ENCODE data around the gene WNT7A.
"Not testable (repeated sequence)": the region's sequence is repeated elsewhere in the genome, so short reads cannot be mapped to it uniquely, and the experiment has no call there.

WNT7A gene

GRCh38 chr3:13858768-13859520 is 20.9 kb downstream of the WNT7A start:
- in situ Hi-C loops (cut with HindIII; ENCODE audit: low sequenced_read_pairs): no loop called here
- DNase-seq (ENCODE audit: low read depth, low spot score): no peak
- no peak for TF ChIP-seq CTCF (IDR thresholded peaks at IDR 0.05; ENCODE audit: low read depth, low read length)
- H3K4me3 ChIP-seq (ENCODE audit: low read depth, low read length): no peak overlapping the region

GRCh38 chr3:13857702-13858380 is 22.0 kb downstream of the WNT7A start:
- in situ Hi-C loops (cut with HindIII; ENCODE audit: low sequenced_read_pairs): no loop called here
- no peak for TF ChIP-seq CTCF (IDR thresholded peaks at IDR 0.05; ENCODE audit: low read depth, low read length)
- no peak overlapping the region for H3K4me3 ChIP-seq (ENCODE audit: low read depth, low read length)
- DNase-seq (ENCODE audit: low read depth, low spot score): no peak

DNA sequence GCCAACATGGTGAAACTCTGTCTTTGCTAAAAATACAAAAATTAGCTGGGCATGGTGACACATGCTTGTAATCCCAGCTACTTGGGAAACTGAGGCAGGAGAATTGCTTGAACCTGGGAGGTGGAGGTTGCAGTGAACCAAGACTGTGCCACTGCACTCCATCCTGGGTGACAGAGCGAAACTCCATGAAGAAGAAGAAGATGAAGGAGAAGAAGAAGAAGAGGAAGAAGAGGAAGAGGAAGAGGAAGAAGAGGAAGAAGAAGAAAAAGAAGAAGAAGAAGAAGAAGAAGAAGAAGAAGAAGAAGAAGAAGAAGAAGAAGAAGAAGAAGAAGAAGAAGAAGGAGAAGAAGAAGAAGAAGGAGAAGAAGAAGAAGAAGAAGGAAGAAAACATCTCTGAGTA is 23.2 kb downstream of the WNT7A start:
- DNase-seq (ENCODE audit: low read depth, low spot score); in situ Hi-C loops (cut with HindIII; ENCODE audit: low sequenced_read_pairs): not testable (repeated sequence)

GRCh38 chr3:13856006-13856405 is 23.9 kb downstream of the WNT7A start:
- no peak for TF ChIP-seq CTCF (IDR thresholded peaks at IDR 0.05; ENCODE audit: low read depth, low read length)
- DNase-seq (ENCODE audit: low read depth, low spot score): no peak
- in situ Hi-C loops (cut with HindIII; ENCODE audit: low sequenced_read_pairs): no loop called here
- no peak overlapping the region for H3K4me3 ChIP-seq (ENCODE audit: low read depth, low read length)

More for the DNA sequence above, 23.2 kb downstream of the WNT7A start:
- H3K4me3 ChIP-seq (ENCODE audit: low read depth, low read length): not testable (repeated sequence)

DNA sequence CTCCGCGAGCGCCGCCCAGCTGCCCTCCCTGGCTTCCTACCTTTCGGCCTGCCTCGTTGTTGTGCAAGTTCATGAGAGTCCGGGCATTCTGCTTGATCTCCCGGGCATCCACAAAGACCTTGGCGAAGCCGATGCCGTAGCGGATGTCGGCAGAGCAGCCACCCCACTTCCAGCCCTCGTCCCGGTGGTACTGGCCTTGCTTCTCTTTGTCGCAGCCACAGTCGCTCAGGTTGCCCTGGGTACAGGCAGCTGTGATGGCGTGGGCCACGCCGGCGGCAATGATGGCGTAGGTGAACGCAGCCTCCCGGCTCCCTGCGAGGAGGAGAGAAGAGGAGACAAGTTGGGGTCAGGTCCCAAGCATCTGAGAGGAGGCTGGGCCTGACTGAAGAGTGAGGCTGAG is 25.4 kb downstream of the WNT7A start:
- no peak for DNase-seq (ENCODE audit: low read depth, low spot score)
- in situ Hi-C loops (cut with HindIII; ENCODE audit: low sequenced_read_pairs): no loop called here
- H3K4me3 ChIP-seq (ENCODE audit: low read depth, low read length): no peak overlapping the region
- no peak for TF ChIP-seq CTCF (IDR thresholded peaks at IDR 0.05; ENCODE audit: low read depth, low read length)

DNA sequence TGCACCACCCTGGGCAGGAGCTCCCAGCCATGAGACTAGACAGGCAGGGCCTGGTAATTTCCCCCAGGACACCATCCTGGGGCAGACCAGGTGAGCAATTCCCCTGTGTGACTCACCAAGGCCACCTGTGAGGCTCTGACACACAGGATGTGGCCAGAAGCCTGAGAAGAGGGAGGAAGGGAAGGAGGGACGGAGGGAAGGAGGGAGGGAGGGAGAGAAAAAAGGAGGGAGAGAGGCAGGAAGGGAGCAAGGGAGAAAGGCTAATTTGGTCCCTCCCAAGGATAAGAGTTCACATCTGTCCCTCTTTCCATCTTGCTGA is 25.9 kb downstream of the WNT7A start:
- no peak overlapping the region for H3K4me3 ChIP-seq (ENCODE audit: low read depth, low read length)
- no peak for DNase-seq (ENCODE audit: low read depth, low spot score)
- TF ChIP-seq CTCF (IDR thresholded peaks at IDR 0.05; ENCODE audit: low read depth, low read length): no peak
- in situ Hi-C loops (cut with HindIII; ENCODE audit: low sequenced_read_pairs): no loop called here

- DNase-seq (ENCODE audit: low read depth, low spot score): no peak
- in situ Hi-C loops (cut with HindIII; ENCODE audit: low sequenced_read_pairs): no loop called here
- no peak overlapping the region for H3K4me3 ChIP-seq (ENCODE audit: low read depth, low read length)
- no peak for TF ChIP-seq CTCF (IDR thresholded peaks at IDR 0.05; ENCODE audit: low read depth, low read length)
Measured at GRCh38 chr3:13853256-13853977, 26.5 kb downstream of the WNT7A start.
